ENCODE data around the gene TERB2. TPM values are rescaled to one million over a fixed set of nuclear protein-coding genes. Genes with fewer than 3 reads are reported as not detected.
"Not testable (repeated sequence)": the region's sequence is repeated elsewhere in the genome, so short reads cannot be mapped to it uniquely, and the experiment has no call there.

The TERB2 gene
- total RNA-seq, 1 donor from 2014 or later = not detected

- H3K27ac Mint-ChIP-seq (ENCODE audit: unreplicated experiment); H3K4me1 Mint-ChIP-seq (ENCODE audit: low read depth, unreplicated experiment); H3K27me3 Mint-ChIP-seq (ENCODE audit: unreplicated experiment); H3K9me3 Mint-ChIP-seq (ENCODE audit: unreplicated experiment); H3K4me3 Mint-ChIP-seq (ENCODE audit: unreplicated experiment); H3K36me3 Mint-ChIP-seq (ENCODE audit: unreplicated experiment); DNase-seq: not testable (repeated sequence)
Observed at GRCh38 chr15:44958302-44958701, 1.8 kb downstream of the TERB2 start.

- Mint-ChIP-seq H3K27ac (ENCODE audit: unreplicated experiment) (no peak overlapping the region), H3K36me3 (ENCODE audit: unreplicated experiment) (no peaks in the 10 kb centered on the region), H3K4me1 (ENCODE audit: low read depth, unreplicated experiment) (no peaks in the 10 kb centered on the region), H3K9me3 (ENCODE audit: unreplicated experiment) (no peaks in the 10 kb centered on the region), H3K27me3 (ENCODE audit: unreplicated experiment) (no peaks in the 10 kb centered on the region), H3K4me3 (ENCODE audit: unreplicated experiment) (no peak overlapping the region)
- TF ChIP-seq CTCF (IDR thresholded peaks at IDR 0.05; ENCODE audit: partially characterized antibody, unreplicated experiment) = no peak
- DNase-seq = no peak
Observed at GRCh38 chr15:44968475-44968874, 12.0 kb downstream of the TERB2 start.

- H3K36me3 Mint-ChIP-seq (ENCODE audit: unreplicated experiment) = no peaks in the 10 kb centered on the region
- no peaks in the 10 kb centered on the region for H3K4me1 Mint-ChIP-seq (ENCODE audit: low read depth, unreplicated experiment)
- H3K4me3 Mint-ChIP-seq (ENCODE audit: unreplicated experiment) = no peak overlapping the region
- H3K27me3 Mint-ChIP-seq (ENCODE audit: unreplicated experiment) = no peaks in the 10 kb centered on the region
- H3K27ac Mint-ChIP-seq (ENCODE audit: unreplicated experiment) = no peak overlapping the region
- no peak for TF ChIP-seq CTCF (IDR thresholded peaks at IDR 0.05; ENCODE audit: partially characterized antibody, unreplicated experiment)
- H3K9me3 Mint-ChIP-seq (ENCODE audit: unreplicated experiment) = no peaks in the 10 kb centered on the region
- no peak for DNase-seq
Observed at GRCh38 chr15:44971036-44971435, 14.5 kb downstream of the TERB2 start.

- H3K36me3 Mint-ChIP-seq (ENCODE audit: unreplicated experiment); H3K4me1 Mint-ChIP-seq (ENCODE audit: low read depth, unreplicated experiment); DNase-seq; H3K27ac Mint-ChIP-seq (ENCODE audit: unreplicated experiment); H3K4me3 Mint-ChIP-seq (ENCODE audit: unreplicated experiment); H3K27me3 Mint-ChIP-seq (ENCODE audit: unreplicated experiment); H3K9me3 Mint-ChIP-seq (ENCODE audit: unreplicated experiment): not testable (repeated sequence)
Observed at GRCh38 chr15:44976183-44976582, 19.7 kb downstream of the TERB2 start.

- H3K4me1 Mint-ChIP-seq (ENCODE audit: low read depth, unreplicated experiment); DNase-seq; H3K27ac Mint-ChIP-seq (ENCODE audit: unreplicated experiment); H3K36me3 Mint-ChIP-seq (ENCODE audit: unreplicated experiment); H3K4me3 Mint-ChIP-seq (ENCODE audit: unreplicated experiment); H3K9me3 Mint-ChIP-seq (ENCODE audit: unreplicated experiment); H3K27me3 Mint-ChIP-seq (ENCODE audit: unreplicated experiment): not testable (repeated sequence)
Observed at GRCh38 chr15:44977781-44978180, 21.3 kb downstream of the TERB2 start.

- not testable (repeated sequence) for H3K9me3 Mint-ChIP-seq (ENCODE audit: unreplicated experiment); DNase-seq; H3K27me3 Mint-ChIP-seq (ENCODE audit: unreplicated experiment); H3K4me1 Mint-ChIP-seq (ENCODE audit: low read depth, unreplicated experiment); H3K27ac Mint-ChIP-seq (ENCODE audit: unreplicated experiment); H3K36me3 Mint-ChIP-seq (ENCODE audit: unreplicated experiment); H3K4me3 Mint-ChIP-seq (ENCODE audit: unreplicated experiment)
Observed at GRCh38 chr15:44979617-44980339, 23.3 kb downstream of the TERB2 start.

GRCh38 chr15:44984144-44984543 lies 27.7 kb downstream of the TERB2 start:
- not testable (repeated sequence) for DNase-seq; H3K9me3 Mint-ChIP-seq (ENCODE audit: unreplicated experiment); H3K27me3 Mint-ChIP-seq (ENCODE audit: unreplicated experiment); H3K4me1 Mint-ChIP-seq (ENCODE audit: low read depth, unreplicated experiment); H3K27ac Mint-ChIP-seq (ENCODE audit: unreplicated experiment); H3K36me3 Mint-ChIP-seq (ENCODE audit: unreplicated experiment); H3K4me3 Mint-ChIP-seq (ENCODE audit: unreplicated experiment)

- not testable (repeated sequence) for H3K27ac Mint-ChIP-seq (ENCODE audit: unreplicated experiment); H3K36me3 Mint-ChIP-seq (ENCODE audit: unreplicated experiment); H3K9me3 Mint-ChIP-seq (ENCODE audit: unreplicated experiment); H3K4me3 Mint-ChIP-seq (ENCODE audit: unreplicated experiment); H3K27me3 Mint-ChIP-seq (ENCODE audit: unreplicated experiment); H3K4me1 Mint-ChIP-seq (ENCODE audit: low read depth, unreplicated experiment); DNase-seq
Observed at GRCh38 chr15:44986346-44987055, 30.0 kb downstream of the TERB2 start.

GRCh38 chr15:44987711-44988110 lies 31.2 kb downstream of the TERB2 start:
- H3K27me3 Mint-ChIP-seq (ENCODE audit: unreplicated experiment); H3K36me3 Mint-ChIP-seq (ENCODE audit: unreplicated experiment): not testable (repeated sequence)

GRCh38 chr15:44988184-44988869 lies 31.8 kb downstream of the TERB2 start:
- not testable (repeated sequence) for H3K27ac Mint-ChIP-seq (ENCODE audit: unreplicated experiment); H3K9me3 Mint-ChIP-seq (ENCODE audit: unreplicated experiment)

More at GRCh38 chr15:44987711-44988110, 31.2 kb downstream of the TERB2 start:
- not testable (repeated sequence) for H3K4me1 Mint-ChIP-seq (ENCODE audit: low read depth, unreplicated experiment); H3K27ac Mint-ChIP-seq (ENCODE audit: unreplicated experiment); H3K9me3 Mint-ChIP-seq (ENCODE audit: unreplicated experiment); DNase-seq; H3K4me3 Mint-ChIP-seq (ENCODE audit: unreplicated experiment)

More at GRCh38 chr15:44988184-44988869, 31.8 kb downstream of the TERB2 start:
- not testable (repeated sequence) for H3K4me1 Mint-ChIP-seq (ENCODE audit: low read depth, unreplicated experiment); H3K36me3 Mint-ChIP-seq (ENCODE audit: unreplicated experiment); DNase-seq; H3K4me3 Mint-ChIP-seq (ENCODE audit: unreplicated experiment); H3K27me3 Mint-ChIP-seq (ENCODE audit: unreplicated experiment)

Data from glutamatergic neuron (in vitro differentiated cells).